NCI-H146 treated with DMSO at 0.1 percent for 48 hours (cell line): Measurements from ENCODE around the gene CRACR2A.

Experiments used
- DNase-seq: peaks from one replicate; lab custom pipeline; 2025; ENCODE audit not compliant: unreplicated experiment; lab: John Stamatoyannopoulos, UW

The CRACR2A gene

DNA sequence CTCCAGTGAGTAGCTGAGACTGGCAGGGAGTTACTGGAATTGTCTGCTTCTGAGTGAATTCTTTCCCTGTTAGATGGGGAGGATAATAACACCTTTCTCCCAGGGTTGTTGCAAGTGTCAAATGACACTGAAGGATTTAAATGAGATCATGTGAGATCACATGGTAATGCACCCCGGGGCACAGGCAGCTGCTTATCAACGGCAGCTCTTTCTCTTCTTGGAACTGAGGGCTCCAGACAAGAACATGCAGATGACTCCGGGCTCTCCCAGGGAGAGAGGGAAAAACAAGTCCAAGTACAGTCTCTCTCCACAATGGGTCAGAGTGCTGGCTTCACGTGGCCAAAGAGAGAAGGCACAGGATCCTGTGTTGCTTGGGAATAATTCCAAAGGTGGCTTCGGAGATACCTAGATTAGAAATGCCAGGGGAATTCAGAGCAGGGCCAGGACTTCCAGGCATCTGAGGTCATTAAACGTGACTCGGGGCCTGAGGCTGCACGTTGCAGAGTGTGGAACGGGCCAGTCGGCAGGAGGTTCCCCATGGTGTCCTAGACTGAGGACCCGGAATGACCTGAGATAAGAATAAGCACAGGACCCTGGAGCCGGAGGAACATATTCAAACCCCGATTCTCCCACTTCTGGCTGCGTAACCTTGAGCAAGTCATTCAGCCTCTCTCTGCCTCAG is 152.7 kb downstream of the CRACR2A start:
- peak; percentile 86 for DNase-seq

DNA sequence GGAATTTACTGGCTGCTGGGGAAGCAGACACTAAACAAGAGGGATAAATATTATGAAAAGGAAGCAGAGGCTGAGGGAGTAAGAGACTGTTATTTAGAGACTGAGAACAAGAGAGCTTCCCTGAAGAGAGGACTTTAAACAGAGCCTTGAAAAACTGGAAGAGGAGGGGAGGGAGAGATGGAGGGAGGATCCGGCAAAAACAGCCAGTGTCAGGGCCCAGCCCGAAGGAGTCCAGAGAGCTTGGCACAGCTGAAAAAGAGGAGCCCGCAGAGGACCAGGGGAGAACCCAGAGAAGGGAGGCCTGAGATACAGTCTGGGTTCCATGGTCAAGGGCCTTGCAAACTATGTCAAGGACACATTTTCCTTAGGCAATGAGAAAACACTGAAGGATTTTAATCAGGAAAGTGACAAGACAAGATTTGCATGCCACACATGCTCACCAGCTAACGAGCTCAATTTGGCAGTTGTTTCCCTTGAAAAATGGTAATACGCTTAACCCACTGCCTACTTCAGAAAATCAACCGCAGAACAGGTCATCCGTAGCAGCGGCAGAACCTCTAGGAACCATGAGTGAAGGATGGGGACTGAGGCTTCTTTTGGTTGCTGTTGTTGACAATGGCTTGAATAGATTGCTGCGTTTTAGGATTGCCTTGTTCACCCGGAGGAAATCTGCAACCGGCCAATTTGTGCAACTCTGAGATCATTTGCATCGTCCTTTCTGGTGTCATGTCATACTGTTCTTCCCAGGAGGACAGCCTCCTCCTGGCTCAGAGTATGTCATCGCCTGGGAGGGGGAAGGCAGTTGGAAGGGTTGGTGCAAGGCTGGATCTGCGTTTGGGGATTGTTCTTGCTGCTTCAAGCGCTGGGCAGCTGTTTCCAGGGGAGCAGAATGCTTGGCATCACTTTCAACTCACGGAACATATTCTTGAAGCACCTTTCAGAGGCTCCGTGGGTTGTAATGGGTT is 153.7 kb downstream of the CRACR2A start:
- no peak for DNase-seq

DNA sequence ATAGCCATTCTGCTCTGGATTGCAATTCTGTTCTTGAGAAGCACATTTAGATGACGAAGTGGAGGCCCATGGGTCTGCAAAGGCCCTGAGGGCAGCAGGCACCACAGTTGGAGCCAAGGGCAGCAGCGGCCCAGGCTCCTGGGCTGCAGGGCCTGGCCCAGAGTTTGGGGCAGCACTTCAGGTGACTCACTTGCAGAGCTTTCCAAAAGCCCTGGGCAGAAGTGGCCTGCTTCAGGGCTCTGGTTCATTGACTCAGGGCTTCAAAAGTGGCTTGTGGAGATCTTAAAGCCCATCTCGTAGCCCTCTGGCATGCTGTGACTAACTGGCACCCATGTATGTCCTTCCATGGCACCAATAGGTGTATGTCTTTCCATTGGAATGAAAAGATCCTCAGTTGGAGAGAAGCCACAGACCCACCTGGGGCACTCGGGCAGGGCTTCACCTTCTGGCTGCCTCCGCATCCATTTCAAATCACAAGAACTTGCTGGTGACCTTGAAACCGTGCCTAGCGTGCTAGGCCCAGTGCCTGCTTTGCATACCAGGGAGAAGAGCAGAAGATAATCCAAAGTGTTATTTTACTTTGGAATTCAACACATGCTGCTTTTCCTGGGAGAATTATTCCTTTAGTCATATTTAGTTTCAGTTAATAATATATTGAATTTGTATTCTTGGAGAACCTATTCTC is 155.2 kb downstream of the CRACR2A start:
- DNase-seq: no peak

DNA sequence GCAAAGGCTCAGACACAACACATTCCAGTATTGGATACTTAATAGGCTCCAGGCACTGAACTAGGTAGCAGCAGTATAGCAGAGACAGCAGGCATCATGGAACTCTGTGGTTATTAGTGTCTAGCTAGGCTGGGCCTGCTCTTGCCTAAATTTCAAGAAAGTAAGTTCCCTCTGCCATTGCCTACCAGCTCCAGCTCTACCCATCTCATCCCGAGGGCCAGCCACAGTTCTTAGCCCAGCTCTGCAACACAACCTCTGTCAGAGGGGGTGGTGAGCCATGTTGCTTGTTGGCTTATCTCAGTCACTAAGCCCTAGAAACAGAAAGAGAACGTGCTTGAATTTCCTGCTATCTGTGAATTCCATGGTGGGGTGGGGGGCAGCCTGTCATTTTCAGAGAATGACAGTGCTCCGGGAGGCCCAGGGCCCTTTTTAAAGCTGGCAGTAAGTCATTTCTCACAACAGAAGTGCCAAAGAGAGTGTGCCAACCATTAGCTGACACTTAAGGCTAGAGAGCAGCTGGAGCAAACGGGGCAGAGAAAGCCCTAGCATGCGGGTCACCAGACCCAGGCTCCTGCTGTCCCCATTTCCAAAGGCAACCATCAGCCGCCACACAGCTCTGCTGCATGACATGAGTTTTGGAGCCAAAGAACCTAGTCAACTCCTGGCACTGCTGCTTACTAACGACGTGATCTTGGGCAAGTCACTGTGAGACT is 156.1 kb downstream of the CRACR2A start:
- DNase-seq: no peak

DNA sequence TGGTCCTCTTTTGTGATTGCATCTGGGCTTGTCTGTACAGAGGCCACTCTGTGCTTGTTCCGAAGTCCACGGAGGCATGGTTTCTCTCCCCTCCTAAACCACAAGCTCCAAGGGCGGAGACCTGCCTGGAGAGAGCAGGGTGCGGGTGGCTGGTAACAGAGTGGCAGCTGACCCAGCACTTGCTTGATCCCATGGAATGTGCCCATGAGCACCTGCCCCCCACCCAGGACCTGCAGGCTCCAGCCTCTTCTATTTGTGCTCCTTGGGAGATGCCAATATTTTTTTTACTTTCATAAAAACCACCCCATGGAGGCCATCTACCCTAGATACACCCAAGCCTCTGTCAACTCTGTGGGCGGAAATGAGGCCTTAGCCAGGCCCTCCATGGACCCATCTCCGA is 157.2 kb downstream of the CRACR2A start:
- DNase-seq: no peak

DNA sequence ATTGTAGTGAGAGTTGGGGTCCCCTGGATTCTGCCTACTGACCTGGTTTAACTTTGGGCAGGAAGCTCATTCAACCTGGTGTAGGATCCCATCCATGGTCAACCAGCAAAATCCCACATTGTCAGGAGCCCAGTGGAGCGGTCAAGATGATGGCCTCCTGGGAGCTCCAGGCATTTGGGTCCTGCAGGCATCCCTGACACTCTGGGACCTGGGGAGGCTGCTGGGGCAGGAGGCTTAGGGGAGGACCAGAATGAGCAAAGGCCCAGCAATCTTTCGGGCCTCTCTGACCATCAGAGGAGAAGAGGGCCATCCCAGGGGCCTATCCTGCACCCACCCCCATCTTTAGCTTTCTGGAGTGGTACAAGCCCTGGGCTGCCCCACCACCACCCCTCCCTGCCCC is 157.9 kb downstream of the CRACR2A start:
- no peak for DNase-seq

DNA sequence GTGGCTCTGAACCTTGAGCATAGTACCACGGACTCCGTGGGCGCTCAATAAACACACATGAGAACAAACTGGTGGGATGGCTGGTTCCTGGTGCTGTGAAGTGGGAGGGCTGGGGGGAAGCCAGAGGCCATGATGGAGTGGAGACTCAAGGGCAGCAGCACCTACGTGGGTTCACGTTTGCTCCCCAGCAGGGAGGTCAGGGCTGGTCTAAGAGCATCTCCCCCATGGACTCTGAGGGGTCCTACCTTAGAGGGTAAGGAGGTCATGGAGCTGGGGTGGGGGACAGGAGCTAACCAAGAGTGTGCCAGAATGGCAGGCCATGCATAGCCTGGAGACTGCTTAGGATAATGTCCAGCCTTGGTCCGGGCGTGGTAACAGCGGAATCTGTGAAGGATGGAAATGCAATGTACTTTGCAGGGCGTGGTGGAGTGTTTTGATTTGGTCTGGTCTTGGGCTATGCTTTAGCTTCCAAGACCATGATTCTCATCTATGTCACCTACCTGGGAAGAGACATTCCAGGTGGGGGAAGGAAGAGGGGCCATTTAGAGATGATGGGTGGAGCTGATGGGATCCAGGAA is 158.9 kb downstream of the CRACR2A start:
- no peak for DNase-seq

DNA sequence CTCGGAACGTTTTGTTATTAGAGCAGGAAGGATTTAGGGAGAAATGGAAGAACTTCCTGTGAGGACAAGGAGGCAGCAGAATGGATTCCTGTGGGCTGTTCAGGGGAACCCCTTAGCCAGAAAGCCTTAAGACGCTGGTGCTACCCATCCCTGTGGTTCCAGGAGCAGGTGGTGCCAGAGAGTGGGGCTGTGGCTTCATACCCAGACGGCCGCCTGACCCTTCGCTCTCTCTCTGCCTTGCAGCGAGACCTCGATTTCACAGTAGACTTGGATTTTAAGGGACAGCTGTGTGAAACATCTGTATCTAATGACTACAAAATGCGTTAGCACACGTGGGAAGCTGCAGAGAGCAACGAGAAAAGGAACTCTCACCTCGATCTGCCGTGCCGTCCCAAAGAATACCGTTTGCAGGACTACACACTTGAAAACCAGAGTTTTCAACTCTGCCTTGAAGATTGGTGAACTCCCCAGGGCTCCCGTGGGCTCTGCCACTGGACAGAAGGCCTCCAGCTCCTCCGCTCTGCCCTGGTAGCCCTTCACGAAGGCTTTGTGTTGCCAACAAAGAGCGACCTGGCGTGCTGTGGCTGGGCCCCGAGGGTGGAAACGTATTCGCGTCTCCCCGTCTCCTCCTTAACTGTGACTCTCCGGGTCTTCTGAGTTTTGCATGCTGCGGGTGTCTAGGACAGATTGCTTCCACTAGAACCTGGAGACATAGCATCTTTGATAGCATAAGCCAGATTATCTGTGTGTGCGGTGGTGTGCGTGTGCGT is 159.9 kb downstream of the CRACR2A start:
- DNase-seq: no peak

DNA sequence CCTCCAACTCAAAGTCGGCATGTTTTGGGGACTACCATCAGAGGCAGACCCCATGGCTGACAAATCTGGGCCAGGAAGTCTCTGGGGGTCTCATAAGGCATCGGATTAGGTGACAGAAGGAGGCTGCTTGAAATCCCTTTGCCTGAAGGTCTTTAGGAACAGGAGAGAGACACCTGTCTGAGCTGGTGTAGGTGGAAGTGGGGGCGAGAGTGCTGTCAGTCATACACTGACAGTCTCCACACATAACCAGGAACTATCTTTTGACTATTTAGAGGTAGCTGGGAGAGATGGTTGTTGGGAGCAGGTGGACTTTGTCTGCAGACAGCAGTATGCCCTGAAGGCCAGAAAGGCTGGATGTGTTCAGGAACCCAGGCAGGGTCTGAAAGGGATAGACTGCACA is 163.2 kb downstream of the CRACR2A start:
- no peak for DNase-seq

DNA sequence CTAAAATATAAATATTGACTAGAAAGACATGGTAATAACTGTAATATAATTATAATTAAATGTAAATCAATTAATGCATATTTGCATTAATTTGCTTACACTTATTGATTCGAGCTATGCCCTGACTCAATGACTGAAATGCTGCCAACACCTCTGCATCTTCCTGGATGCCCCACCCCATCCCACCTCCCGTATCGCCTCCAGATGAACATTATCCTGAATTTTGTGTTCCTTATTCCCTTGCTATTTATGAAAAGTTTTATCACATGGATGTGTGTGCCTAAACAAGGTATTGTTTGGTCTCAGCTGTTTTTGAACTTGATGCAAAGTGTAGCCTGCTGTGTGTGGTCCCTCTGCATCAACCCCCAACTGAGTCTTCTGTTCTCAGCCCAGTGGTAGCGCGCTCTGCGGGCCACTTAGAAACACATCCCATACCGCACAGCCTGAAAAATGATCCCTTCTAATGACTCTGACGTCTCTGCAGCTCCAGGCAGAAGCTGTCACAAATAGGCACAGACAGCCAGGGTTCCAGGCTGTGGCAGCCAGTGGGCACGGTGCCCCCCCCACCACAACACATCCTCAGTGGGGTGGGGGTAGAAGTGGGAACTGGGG is 165.4 kb downstream of the CRACR2A start:
- peak; percentile 7 for DNase-seq

DNA sequence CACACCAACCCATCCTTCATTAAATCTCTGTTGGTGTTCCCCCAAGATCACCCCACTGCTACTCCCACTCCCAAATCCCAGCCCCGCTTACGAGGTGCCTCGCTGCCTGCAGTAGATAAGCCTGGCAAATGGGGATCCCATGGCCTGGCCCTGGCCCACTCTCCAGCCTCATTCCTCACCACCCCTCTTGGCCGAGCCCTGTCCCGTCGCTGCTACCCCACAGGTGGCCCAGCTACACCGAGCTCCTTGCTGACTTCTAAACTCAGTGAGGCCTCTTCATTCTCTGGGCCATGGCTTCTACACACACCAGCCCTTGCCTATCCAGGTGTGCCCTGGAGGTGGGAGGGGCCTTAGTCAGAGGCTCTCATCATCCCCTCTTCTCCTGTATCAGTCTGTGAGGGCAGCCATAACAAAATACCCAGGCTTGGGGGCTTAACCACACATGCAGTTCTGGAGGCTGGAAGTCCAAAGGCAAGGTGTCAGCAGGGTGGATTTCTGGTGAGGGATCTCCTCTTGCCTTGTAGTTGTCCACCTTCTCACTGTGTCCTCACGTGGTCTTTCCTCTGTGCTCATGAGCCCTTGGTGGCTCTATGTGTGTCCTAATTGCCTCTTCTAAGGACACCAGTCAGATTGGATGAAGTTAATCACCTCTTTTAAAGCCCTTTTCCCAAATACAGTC is 169.1 kb downstream of the CRACR2A start:
- DNase-seq: no peak

DNA sequence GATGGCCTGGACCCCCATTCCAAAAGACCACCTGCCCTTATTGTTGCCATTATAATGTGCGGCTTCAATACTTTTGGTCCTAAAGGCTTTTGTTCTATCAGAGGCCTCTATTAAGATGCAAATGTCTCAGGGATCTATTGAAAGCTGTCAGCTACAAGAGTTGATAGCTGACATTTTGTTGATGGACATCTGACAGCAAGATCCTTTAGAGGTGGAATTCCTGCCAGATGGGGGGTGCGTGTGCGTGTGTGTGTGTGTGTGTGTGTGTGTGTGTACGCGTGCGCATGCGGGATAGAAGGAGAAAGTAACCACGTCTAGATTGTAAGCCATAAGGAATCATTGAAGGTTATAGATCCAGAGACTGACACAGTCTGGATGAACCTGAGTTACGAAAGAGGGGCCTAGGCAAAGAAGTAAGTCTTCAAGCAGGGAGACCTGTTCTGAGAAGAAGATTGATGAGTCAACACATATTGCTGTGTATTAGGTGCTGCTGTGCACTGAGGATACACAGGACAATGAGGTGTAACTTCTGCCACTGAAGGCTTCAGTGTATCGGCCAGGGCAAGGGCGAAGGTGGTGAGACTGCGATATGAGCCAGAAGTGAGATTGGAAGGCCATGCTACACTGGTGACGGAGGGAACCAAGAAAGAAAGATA is 172.7 kb downstream of the CRACR2A start:
- no peak for DNase-seq

DNA sequence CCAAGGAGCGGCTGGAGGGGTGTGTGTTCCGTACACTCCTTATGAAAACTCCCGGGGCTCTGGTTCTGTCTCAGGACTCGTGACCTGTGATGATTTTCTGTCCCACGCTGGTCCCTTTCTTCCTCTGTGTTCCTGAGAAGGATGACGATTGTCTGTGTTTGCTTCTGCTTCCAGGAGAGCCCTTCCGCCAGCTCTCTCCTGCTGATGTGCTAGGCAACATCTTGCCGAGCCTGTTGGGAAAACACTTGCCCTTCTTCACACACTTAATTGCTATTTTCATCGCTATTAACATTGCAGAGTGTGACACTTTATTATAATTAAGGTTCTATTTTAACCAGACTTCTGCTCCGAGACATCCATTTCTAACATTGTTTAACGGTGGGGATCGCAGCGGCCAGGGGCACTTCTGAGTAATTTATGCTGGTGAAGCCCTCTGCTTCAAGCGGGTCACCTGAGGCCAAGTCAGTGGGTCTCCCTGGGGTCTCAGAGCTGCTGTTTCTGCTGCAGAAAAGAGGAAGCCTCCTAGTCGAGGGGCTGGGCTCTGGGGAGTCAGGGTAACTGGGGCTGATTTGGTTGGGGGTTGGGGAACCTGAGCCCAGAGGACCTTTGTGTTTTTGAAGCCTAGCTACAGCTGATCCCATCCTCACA is 173.3 kb downstream of the CRACR2A start:
- no peak for DNase-seq

DNA sequence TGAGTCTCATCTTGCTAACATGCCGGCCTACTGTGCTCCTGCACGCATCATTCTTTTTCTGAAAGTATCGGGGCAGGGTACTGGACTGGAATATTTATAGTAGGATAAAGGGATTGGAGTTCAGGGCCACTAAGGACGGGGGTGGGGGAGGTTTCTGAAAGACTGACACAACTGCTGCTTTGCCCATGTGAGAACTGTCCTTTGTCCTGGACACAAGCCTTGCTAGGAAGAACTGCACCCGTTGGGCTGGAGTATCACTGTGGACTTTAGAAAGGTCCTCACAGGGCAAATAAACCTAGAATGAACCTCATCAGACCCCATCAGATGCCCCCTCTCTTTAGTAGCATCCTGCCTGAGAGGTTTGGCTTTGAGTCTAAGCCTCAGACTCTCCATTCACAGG is 174.4 kb downstream of the CRACR2A start:
- DNase-seq: no peak

DNA sequence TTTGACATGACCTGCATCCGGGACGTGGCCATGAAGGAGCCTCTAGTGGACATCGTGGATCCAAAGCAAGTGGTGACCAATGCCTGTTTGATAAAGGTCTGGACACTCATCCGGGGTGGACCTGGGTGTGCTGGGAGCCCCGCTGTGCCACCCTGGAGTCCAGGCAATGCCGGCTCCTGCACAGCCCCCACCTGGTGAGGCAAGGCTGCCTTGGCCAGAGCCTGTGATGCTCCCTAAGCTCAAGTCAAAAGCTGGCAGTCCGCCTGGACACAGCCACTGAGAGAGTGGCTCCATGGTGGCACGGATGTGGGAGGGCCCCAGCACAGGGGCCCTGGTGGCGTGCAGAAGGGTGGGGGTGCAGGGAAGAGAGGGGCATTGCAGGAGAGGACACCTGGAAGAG is 176.0 kb downstream of the CRACR2A start:
- DNase-seq: no peak

DNA sequence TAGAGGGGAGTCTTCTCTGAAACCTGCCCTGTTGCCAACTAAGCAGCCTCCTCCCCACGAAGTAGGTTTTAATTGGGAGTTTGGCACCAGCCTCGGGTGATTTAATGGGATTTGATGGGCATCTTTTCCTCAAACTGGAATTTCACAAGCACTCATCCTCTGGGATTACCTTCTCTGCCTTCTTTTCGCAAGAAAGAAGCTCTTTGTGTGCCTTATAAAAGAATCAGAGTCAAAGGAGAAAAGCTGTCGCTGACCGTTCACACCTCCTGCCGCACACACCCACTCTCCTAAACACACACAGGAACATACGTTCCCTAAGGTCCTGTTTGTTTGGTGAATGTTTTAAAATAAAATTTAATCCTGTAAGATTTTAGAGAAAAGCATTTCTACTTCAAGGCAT is 177.9 kb downstream of the CRACR2A start:
- DNase-seq: no peak

DNA sequence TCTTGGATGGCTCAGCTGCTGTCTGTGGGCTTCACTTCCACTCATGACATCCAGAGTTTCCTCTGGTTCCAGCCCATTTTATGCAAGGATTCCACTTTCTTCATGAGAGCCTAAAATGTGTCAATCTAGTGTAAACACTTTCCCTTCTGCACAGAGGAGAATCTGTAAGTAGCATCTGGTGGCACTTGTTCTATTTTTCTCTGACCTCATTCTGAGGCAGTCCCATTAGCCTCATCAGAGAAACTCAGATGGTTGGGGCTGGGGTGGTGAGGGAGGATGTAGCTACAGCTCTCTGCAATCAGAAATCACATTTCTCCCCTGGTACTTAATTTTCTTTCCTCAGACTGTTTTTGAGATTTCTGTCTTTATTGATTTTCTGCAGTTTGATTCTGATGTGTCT is 180.3 kb downstream of the CRACR2A start:
- no peak for DNase-seq

DNA sequence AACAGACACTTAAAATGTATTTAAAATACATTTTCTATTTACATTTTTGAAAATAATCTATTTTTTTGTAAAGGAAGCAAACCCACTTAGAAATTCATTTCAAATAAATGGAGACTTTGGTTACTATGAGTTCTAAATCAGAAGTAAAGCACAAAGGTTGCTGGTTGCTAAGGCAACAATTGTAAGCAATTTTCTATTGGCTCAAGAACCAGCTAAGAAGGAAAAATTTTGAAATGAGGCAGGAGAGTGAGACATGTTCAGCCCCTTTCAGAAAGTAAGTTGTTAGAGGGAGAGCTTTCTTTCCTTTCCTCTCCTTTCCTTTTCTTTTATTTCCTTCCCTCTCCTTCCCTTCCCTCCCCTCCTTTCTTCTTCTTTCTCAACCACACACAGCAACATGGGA is 181.2 kb downstream of the CRACR2A start:
- DNase-seq: no peak
